Heart left ventricle (tissue), 16 donors: ENCODE data around the gene DLGAP1. TPM values are rescaled to one million over a fixed set of nuclear protein-coding genes. Genes with fewer than 3 reads are reported as not detected.

Source experiments
- ATAC-seq, 4 donors: fragments of 200-7000 bp; cut with Tn5 transposase; one replicate each; pipeline ENCODE4 v1.9.1; 2020 to 2022; ENCODE audit warnings: moderate library complexity in 4 of 4, mild to moderate bottlenecking in 3 of 4, moderate number of reproducible peaks in 1 of 4
- DNase-seq, 5 donors: peaks; one replicate each; pipeline ENCODE4 v3.0.0-alpha.2; 2020
- H3K27ac ChIP-seq, 12 donors: fragments of 200-600 bp; sonication (generic) in 4 of 12; one replicate each; pipeline versions ENCODE4 v1.5.0 to v1.8.0; 2016 to 2022; ENCODE audit warnings: mild to moderate bottlenecking in 2 of 12
- H3K27me3 ChIP-seq, 9 donors: fragments of 200-600 bp; sonication (generic) in 2 of 9; one replicate each; pipeline versions ENCODE4 v1.5.1 to v1.8.0; 2016 to 2022; ENCODE audit warnings: mild to moderate bottlenecking in 3 of 9
- H3K36me3 ChIP-seq, 9 donors: fragments of 200-600 bp; sonication (generic) in 2 of 9; one replicate each; pipeline versions ENCODE4 v1.5.0 to v1.8.0; 2018 to 2022; ENCODE audit warnings: mild to moderate bottlenecking in 2 of 9
- H3K4me1 ChIP-seq, 12 donors: fragments of 200-600 bp; sonication (generic) in 4 of 12; one replicate each; pipeline versions ENCODE4 v1.5.0 to v1.8.0; 2016 to 2022; ENCODE audit warnings: mild to moderate bottlenecking in 3 of 12
- H3K4me3 ChIP-seq, 12 donors: fragments of 200-600 bp; sonication (generic) in 4 of 12; one replicate each; pipeline versions ENCODE4 v1.5.0 to v1.8.0; 2017 to 2022; ENCODE audit warnings: mild to moderate bottlenecking in 9 of 12, moderate library complexity in 4 of 12
- H3K9me3 ChIP-seq, 12 donors: fragments of 200-600 bp; sonication (generic) in 4 of 12; one replicate each; pipeline versions ENCODE4 v1.5.0 to v1.8.0; 2016 to 2022; ENCODE audit warnings: mild to moderate bottlenecking in 1 of 12
- POLR2A ChIP-seq, 2 donors: fragments of 450-650 bp; IDR thresholded peaks; one replicate each; pipeline ENCODE4 v1.6.1; 2017; ENCODE audit warnings: antibody characterized with exemption in 2 of 2, mild to moderate bottlenecking in 2 of 2, moderate library complexity in 2 of 2
- WGBS, 4 donors: extraction: QIAGEN DNeasy Blood & Tissue Kit in 2 of 4; methylation state at CpG; one replicate each; pipeline versions ENCODE4 v1.1.5 to v1.1.7; 2013 to 2018; 5-methylcytosine and 5-hydroxymethylcytosine counted together
- intact Hi-C, 10 donors: fragments of 100-400 bp; cut with DNase I; formaldehyde crosslinking; loops; one replicate each; pipeline versions ENCODE4 v1.11.1 to v1.14.2; 2022
- polyA plus RNA-seq, 2 donors: library from polyadenylated mRNA; stranded (reverse); fragments of 200-250 nt; gene quantifications; one replicate each; pipeline ENCODE4 v1.2.3, GENCODE V29; 2013
- total RNA-seq, 9 donors: library from RNA; depleted of rRNA in 2 of 9; stranded (reverse); fragments of >200 nt in 2 of 9; fragmentation: NEBNext Ultra II Directional in 3 of 9; extraction: Animal tissue kit (Norgen Biotek cat#: 25700) in 3 of 9; gene quantifications; one replicate each; pipeline versions ENCODE4 v1.1.0 to v1.2.4, GENCODE V29; 2016 to 2023
- TF ChIP-seq, protein P1 (sequence below), 12 donors: fragments of 200-600 bp; sonication (generic) in 4 of 12; IDR thresholded peaks; one replicate each; pipeline versions ENCODE4 v1.5.0 to v1.8.0; 2018 to 2022; ENCODE audit warnings: antibody characterized with exemption in 12 of 12, mild to moderate bottlenecking in 5 of 12
- donor health status: ischemic (EF 13 %, LVEDD 7.1; RV severe dilation, severe dysfunction).
- donor health status: healthy with polysubstance abuse.
- donor health status: DM: no; HTN: yes; CAD: no.
- donor health status: DM: no; HTN: no; CAD: no.
- donor health status: ischemic (EF 25% LVEDD 6.9; RV normal size, moderate dysfunction).
- donor health status: ischemic (EF 25% LVEDD 5.7; RV mildly dilated, moderate dysfunction).
- donor health status: healthy.
- donor health status: DM: yes; HTN: yes; CAD: no.
- donor health status: ischemic (EF 35%, LVEDD 5.7; RV mildly dilated, moderate dysfunction).
- donor health status: nonischemic (EF 11% LVEDD 7.7; RV severe dilation, severe dysfunction).
- donor health status: DM: yes; HTN: yes; CAD: no.
- donor health status: PGD.
- donor health status: ischemic (EF 29% LVEDD 5.4; RV normal size, mild dysfunction).
- donor health status: nonischemic (EF 23%, LVEDD 6.1; RV moderate dilation, normal function).

The DLGAP1 gene
- total and polyA plus RNA-seq, 11 donors: 0.10 to 5.5 (median 0.40) TPM; not detected in 1

DNA sequence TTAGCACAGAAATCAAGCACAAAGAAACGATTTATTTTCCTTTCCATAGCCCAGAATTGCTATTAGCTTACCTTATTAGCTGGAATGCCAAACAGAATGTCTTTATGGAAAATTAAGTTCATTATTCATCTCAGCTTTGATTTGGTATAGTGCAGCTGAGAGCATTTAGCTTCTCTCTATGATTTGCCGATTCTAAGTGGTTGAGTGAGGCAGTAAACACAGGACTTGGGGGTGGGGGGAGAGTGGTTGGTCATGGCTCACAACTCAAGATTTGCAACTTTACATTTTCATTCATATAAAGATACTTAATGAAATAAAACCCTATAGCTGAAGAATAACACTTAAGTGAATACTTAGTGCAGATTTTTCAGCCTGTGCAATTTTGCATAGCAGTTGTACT lies 609.9 kb downstream of the DLGAP1 start:
- Histone ChIP-seq H3K4me1 (no peaks in the 10 kb centered on the region), H3K9me3 (no peaks in the 10 kb centered on the region), H3K36me3 (no peaks in the 10 kb centered on the region), H3K27me3 (no peaks in the 10 kb centered on the region), H3K27ac (no peak overlapping the region), H3K4me3 (no peak overlapping the region)
- 80 to 88% (median 85%) methylated on average over 2 of the region's 2 CpGs for WGBS, 4 donors
- no peak for DNase-seq
- intact Hi-C loops: no loop called here
- TF ChIP-seq, protein P1, sequence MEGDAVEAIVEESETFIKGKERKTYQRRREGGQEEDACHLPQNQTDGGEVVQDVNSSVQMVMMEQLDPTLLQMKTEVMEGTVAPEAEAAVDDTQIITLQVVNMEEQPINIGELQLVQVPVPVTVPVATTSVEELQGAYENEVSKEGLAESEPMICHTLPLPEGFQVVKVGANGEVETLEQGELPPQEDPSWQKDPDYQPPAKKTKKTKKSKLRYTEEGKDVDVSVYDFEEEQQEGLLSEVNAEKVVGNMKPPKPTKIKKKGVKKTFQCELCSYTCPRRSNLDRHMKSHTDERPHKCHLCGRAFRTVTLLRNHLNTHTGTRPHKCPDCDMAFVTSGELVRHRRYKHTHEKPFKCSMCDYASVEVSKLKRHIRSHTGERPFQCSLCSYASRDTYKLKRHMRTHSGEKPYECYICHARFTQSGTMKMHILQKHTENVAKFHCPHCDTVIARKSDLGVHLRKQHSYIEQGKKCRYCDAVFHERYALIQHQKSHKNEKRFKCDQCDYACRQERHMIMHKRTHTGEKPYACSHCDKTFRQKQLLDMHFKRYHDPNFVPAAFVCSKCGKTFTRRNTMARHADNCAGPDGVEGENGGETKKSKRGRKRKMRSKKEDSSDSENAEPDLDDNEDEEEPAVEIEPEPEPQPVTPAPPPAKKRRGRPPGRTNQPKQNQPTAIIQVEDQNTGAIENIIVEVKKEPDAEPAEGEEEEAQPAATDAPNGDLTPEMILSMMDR (IDR thresholded peaks at IDR 0.05): no peak
- no peak for TF ChIP-seq POLR2A (IDR thresholded peaks at IDR 0.05)
- ATAC-seq: no peak

DNA sequence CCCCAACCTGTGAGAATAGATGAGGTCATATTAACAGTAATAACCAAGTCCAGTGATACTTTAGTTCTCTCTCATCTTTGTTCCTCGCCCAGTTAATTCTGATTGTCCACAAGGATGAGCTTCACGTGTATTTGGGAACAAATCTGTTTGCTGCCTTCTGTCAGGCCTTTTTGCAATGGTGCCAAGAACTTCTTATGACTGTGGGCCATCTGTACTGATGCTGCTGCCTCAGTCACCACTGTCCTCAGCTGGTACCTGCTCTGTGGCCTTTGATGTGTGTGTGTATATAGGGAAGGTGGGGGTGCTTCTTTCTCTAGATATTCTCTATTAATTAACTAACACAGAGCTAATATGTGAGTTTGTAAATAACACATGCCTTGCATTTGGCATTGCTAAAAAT lies 612.3 kb downstream of the DLGAP1 start:
- WGBS, 4 donors: 62 to 73% (median 70%) methylated on average over 2 of the region's 2 CpGs
- no peak for ATAC-seq

DNA sequence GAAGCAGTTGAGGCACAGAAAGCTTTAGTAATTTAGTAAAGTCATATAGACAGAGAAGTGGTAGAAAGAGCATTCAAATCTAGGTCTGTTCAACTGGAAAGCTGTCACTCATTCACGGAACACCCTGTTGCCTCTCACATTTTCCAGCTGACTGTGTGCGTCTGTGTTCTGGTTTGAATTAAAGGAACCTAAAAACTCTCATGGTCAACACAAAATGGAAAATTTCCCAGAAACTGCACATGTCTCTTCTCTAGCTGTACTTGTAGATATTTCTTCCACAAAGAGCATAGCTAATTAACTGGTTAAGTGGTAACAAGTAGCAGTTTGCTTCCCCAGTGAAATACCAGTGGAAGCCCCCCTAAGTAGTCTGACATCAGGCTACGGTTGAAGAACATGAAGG lies 614.3 kb downstream of the DLGAP1 start:
- ATAC-seq: no peak

More for the DNA sequence above, 612.3 kb downstream of the DLGAP1 start:
- no peaks in the 10 kb centered on the region for H3K27me3 ChIP-seq
- no peak overlapping the region for H3K4me3 ChIP-seq
- no peak for DNase-seq
- intact Hi-C loops: loop anchor here in 1 of 10 donors (5.0 kb wide), 1 partner anchor 51 kb away; no protein-coding TSS in a partner anchor
- no peaks in the 10 kb centered on the region for H3K9me3 ChIP-seq
- TF ChIP-seq POLR2A (IDR thresholded peaks at IDR 0.05): no peak
- TF ChIP-seq, protein P1 (IDR thresholded peaks at IDR 0.05): no peak
- H3K36me3 ChIP-seq: no peaks in the 10 kb centered on the region
- H3K27ac ChIP-seq: no peak overlapping the region
- H3K4me1 ChIP-seq: no peaks in the 10 kb centered on the region

DNA sequence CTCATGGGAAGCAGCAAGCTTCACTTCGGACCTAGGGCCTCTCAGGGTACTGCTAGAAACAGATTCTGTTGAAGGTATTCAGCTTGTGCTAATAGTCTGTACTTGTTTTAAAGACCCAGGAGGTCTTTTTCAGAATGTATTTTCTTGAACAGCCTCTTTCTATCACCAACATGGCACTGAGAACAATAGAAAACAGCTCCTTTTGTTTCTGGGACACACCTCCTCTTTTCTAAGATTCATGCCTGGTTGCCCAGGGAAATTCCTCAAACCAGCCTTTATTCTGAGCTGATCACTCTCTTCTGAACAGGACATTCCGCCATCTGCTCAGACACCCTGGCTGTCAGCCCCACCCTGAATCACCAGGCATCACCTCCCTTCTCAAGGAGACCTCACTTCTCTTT lies 615.5 kb downstream of the DLGAP1 start:
- H3K4me1 ChIP-seq: no peaks in the 10 kb centered on the region
- WGBS, 4 donors: 85 to 93% (median 90%) methylated on average over 2 of the region's 2 CpGs
- no peak for ATAC-seq
- TF ChIP-seq, protein P1 (IDR thresholded peaks at IDR 0.05): no peak
- no peak for TF ChIP-seq POLR2A (IDR thresholded peaks at IDR 0.05)
- no peaks in the 10 kb centered on the region for H3K27me3 ChIP-seq
- DNase-seq: no peak
- no peak overlapping the region for H3K27ac ChIP-seq
- no peaks in the 10 kb centered on the region for H3K9me3 ChIP-seq
- no peak overlapping the region for H3K4me3 ChIP-seq
- H3K36me3 ChIP-seq: no peaks in the 10 kb centered on the region
- intact Hi-C loops: no loop called here

More for the DNA sequence above, 614.3 kb downstream of the DLGAP1 start:
- intact Hi-C loops: loop anchor here in 1 of 10 donors (5.0 kb wide), 1 partner anchor 48 kb away; no protein-coding TSS in a partner anchor
- Histone ChIP-seq H3K4me1 (no peaks in the 10 kb centered on the region), H3K27me3 (no peaks in the 10 kb centered on the region), H3K9me3 (no peaks in the 10 kb centered on the region), H3K4me3 (no peak overlapping the region), H3K36me3 (no peaks in the 10 kb centered on the region), H3K27ac (no peak overlapping the region)
- 86 to 91% (median 89%) methylated on average over 3 of the region's 3 CpGs for WGBS, 4 donors
- no peak for DNase-seq
- TF ChIP-seq, protein P1 (IDR thresholded peaks at IDR 0.05): no peak
- TF ChIP-seq POLR2A (IDR thresholded peaks at IDR 0.05): no peak
